Loucy (cell line): ENCODE measurements around the gene PTGR2.

Experiments
- CTCF ChIP-seq: fragments of 200-600 bp; sonication (generic); conservative IDR thresholded peaks from 2 replicates; pipeline ENCODE4 v1.5.1; 2014; ENCODE audit warnings: mild to moderate bottlenecking, antibody characterized with exemption, low read length
- EZH2phosphoT487 ChIP-seq: fragments of 200-600 bp; IDR thresholded peaks from 2 replicates; pipeline ENCODE4 v1.6.1; 2018; ENCODE audit warnings: antibody characterized with exemption, mild to moderate bottlenecking, moderate library complexity, borderline replicate concordance

GRCh38 chr14:73903028-73903427 is 51.4 kb downstream of the PTGR2 start:
- TF ChIP-seq CTCF: no peak
- TF ChIP-seq EZH2phosphoT487: no peak
